ENCODE measurements around the gene FMO1.

- TF ChIP-seq CTCF (conservative IDR thresholded peaks at IDR 0.05) (no peak), EZH2 (IDR thresholded peaks at IDR 0.05; ENCODE audit: low read depth) (no peak)
Observed at GRCh38 chr1:171257607-171258076, 9.3 kb downstream of the FMO1 start.
